GM23338 (cell line): ENCODE results near the gene ADAMTS17. TPM values are rescaled to one million over a fixed set of nuclear protein-coding genes. Genes with fewer than 3 reads are reported as not detected.

Experiments
- ATAC-seq: fragments of 200-7000 bp; cut with Tn5 transposase; 3 replicates; pipeline ENCODE4 v1.9.1; 2020
- DNase-seq: peaks from one replicate; pipeline ENCODE4 v3.0.0-alpha.2; 2015; ENCODE audit warnings: low spot score
- H2AFZ ChIP-seq: fragments of 200-600 bp; sonication (generic); 2 replicates; pipeline ENCODE4 v1.8.0; 2016; ENCODE audit warnings: antibody characterized with exemption, mild to moderate bottlenecking, moderate library complexity
- H3F3A ChIP-seq: fragments of 200-600 bp; sonication (generic); replicated peaks from 2 replicates; pipeline ENCODE4 v1.8.0; 2017; ENCODE audit warnings: antibody characterized with exemption, mixed run types, low read depth
- H3K27ac ChIP-seq: fragments of 200-600 bp; sonication (generic); 2 replicates; pipeline ENCODE4 v1.6.1; 2016; ENCODE audit warnings: low read depth
- H3K27me3 ChIP-seq: fragments of 200-600 bp; sonication (generic); 2 replicates; pipeline ENCODE4 v1.8.0; 2016; ENCODE audit warnings: mild to moderate bottlenecking, mixed run types, moderate library complexity; ENCODE audit not compliant: insufficient read depth
- H3K36me3 ChIP-seq: fragments of 200-600 bp; sonication (generic); 2 replicates; pipeline ENCODE4 v1.8.0; 2016; ENCODE audit warnings: mild to moderate bottlenecking; ENCODE audit not compliant: insufficient read depth
- H3K4me1 ChIP-seq: fragments of 200-600 bp; sonication (generic); 2 replicates; pipeline ENCODE4 v1.8.0; 2016; ENCODE audit warnings: mild to moderate bottlenecking, moderate library complexity; ENCODE audit not compliant: insufficient read depth
- H3K4me2 ChIP-seq: fragments of 200-600 bp; sonication (generic); 2 replicates; pipeline ENCODE4 v1.7.1; 2017; ENCODE audit warnings: mixed run types
- H3K4me3 ChIP-seq: fragments of 200-600 bp; sonication (generic); 2 replicates; pipeline ENCODE4 v1.6.1; 2016; ENCODE audit warnings: mixed run types
- H3K79me2 ChIP-seq: fragments of 200-600 bp; sonication (generic); replicated peaks from 2 replicates; pipeline ENCODE4 v1.8.0; 2017; ENCODE audit warnings: mild to moderate bottlenecking; ENCODE audit not compliant: insufficient read depth
- H3K9me2 ChIP-seq: fragments of 200-600 bp; sonication (generic); 2 replicates; pipeline ENCODE4 v1.8.0; 2017; ENCODE audit not compliant: insufficient read depth
- H4K20me1 ChIP-seq: fragments of 200-600 bp; sonication (generic); replicated peaks from 2 replicates; pipeline ENCODE4 v1.8.0; 2017; ENCODE audit warnings: mild to moderate bottlenecking; ENCODE audit not compliant: insufficient read depth
- H3K27ac Mint-ChIP-seq: 2 replicates; pipeline ENCODE4 v1.8.0; 2020; ENCODE audit warnings: inconsistent platforms, mild to moderate bottlenecking, moderate library complexity, mixed read lengths
- H3K27me3 Mint-ChIP-seq: 3 replicates; pipeline ENCODE4 v1.8.0; 2022; ENCODE audit warnings: low read depth, mild to moderate bottlenecking, moderate library complexity, mixed read lengths, inconsistent platforms; ENCODE audit not compliant: insufficient read depth, poor library complexity
- H3K36me3 Mint-ChIP-seq: 3 replicates; pipeline ENCODE4 v1.8.0; 2021; ENCODE audit warnings: low read depth, mild to moderate bottlenecking, inconsistent platforms, moderate library complexity, mixed read lengths
- H3K4me1 Mint-ChIP-seq: 3 replicates; pipeline ENCODE4 v1.8.0; 2020; ENCODE audit warnings: mild to moderate bottlenecking, inconsistent platforms, mixed read lengths
- H3K4me3 Mint-ChIP-seq: 3 replicates; pipeline ENCODE4 v1.8.0; 2021; ENCODE audit warnings: moderate library complexity, mild to moderate bottlenecking, inconsistent platforms, mixed read lengths
- H3K9me3 Mint-ChIP-seq: 3 replicates; pipeline ENCODE4 v1.8.0; 2020; ENCODE audit warnings: moderate library complexity, mild to moderate bottlenecking, inconsistent platforms, mixed read lengths
- CREB1 ChIP-seq: fragments of 250-450 bp; sonication (Bioruptor Pico); IDR thresholded peaks from 2 replicates; pipeline ENCODE4 v1.5.0; 2020; ENCODE audit warnings: low read depth, mild to moderate bottlenecking, moderate library complexity
- ETS1 ChIP-seq: IDR thresholded peaks from 2 replicates; pipeline ENCODE4 v1.6.1; 2016; ENCODE audit warnings: antibody characterized with exemption
- EZH2 ChIP-seq: fragments of 200-600 bp; sonication (generic); IDR thresholded peaks from one replicate; pipeline ENCODE4 v1.8.0; 2017; ENCODE audit warnings: antibody characterized with exemption, mild to moderate bottlenecking, low read depth; ENCODE audit not compliant: unreplicated experiment
- EZH2phosphoT487 ChIP-seq: fragments of 200-600 bp; sonication (generic); IDR thresholded peaks from one replicate; pipeline ENCODE4 v1.8.1; 2018; ENCODE audit warnings: antibody characterized with exemption; ENCODE audit not compliant: unreplicated experiment
- JUNB ChIP-seq: IDR thresholded peaks from one replicate; pipeline ENCODE4 v1.6.1; 2016; ENCODE audit warnings: antibody characterized with exemption; ENCODE audit not compliant: unreplicated experiment
- NANOG ChIP-seq: IDR thresholded peaks from 2 replicates; pipeline ENCODE4 v1.6.1; 2016; ENCODE audit warnings: antibody characterized with exemption, borderline replicate concordance
- POLR2AphosphoS5 ChIP-seq: IDR thresholded peaks from 2 replicates; pipeline ENCODE4 v1.6.1; 2016; ENCODE audit warnings: antibody characterized with exemption, low read depth
- STAT1 ChIP-seq: IDR thresholded peaks from one replicate; pipeline ENCODE4 v1.6.1; 2016; ENCODE audit warnings: antibody characterized with exemption; ENCODE audit not compliant: unreplicated experiment
- ZNF114 ChIP-seq: fragments of 250-450 bp; sonication (Bioruptor Pico); IDR thresholded peaks from 2 replicates; pipeline ENCODE4 v1.5.0; 2020; ENCODE audit warnings: mild to moderate bottlenecking, moderate library complexity
- ZNF331 ChIP-seq: fragments of 250-450 bp; sonication (Bioruptor Pico); IDR thresholded peaks from 2 replicates; pipeline ENCODE4 v1.5.0; 2020; ENCODE audit warnings: low read depth, mild to moderate bottlenecking, moderate library complexity
- polyA plus RNA-seq: library from polyadenylated mRNA; unstranded; fragments of >200 nt; fragmentation: Nextera tagmentation; extraction: Ambion mirVana; gene quantifications from 2 replicates; pipeline ENCODE4 v1.2.1, GENCODE V29; 2016
- total RNA-seq: library from RNA; depleted of rRNA; stranded (reverse); fragments of >200 nt; shearing (Covaris generic); gene quantifications from 2 replicates; pipeline ENCODE4 v1.2.3, GENCODE V29; 2014
- TF ChIP-seq, protein P1 (sequence below), 2 experiments: fragments of 200-600 bp in 1 of 2; sonication (generic) in 1 of 2; conservative IDR thresholded peaks; 2 replicates each; pipeline versions ENCODE4 v1.5.1 to v1.6.1; 2016 to 2017; ENCODE audit warnings: antibody characterized with exemption in 2 of 2, low read depth in 2 of 2, mild to moderate bottlenecking in 2 of 2, moderate library complexity in 1 of 2
- TF ChIP-seq, protein P2 (sequence below): IDR thresholded peaks from one replicate; pipeline ENCODE4 v1.6.1; 2018; ENCODE audit warnings: antibody characterized with exemption; ENCODE audit not compliant: unreplicated experiment
- TF ChIP-seq, protein P3 (sequence below): fragments of 250-450 bp; sonication (Bioruptor Pico); IDR thresholded peaks from 2 replicates; pipeline ENCODE4 v1.5.0; 2020; ENCODE audit warnings: mild to moderate bottlenecking, moderate library complexity

The ADAMTS17 gene
- total and polyA plus RNA-seq, 2 experiments from 2014 or later: 0.60 to 3.8 TPM

- no peak overlapping the region for H3K27ac Mint-ChIP-seq
Measured at GRCh38 chr15:100123611-100124010, 218.2 kb downstream of the ADAMTS17 start.

More at GRCh38 chr15:100123611-100124010, 218.2 kb downstream of the ADAMTS17 start:
- Histone ChIP-seq H3K79me2 (no peaks in the 10 kb centered on the region), H3K9me2 (no peaks in the 10 kb centered on the region), H3K27me3 (no peaks in the 10 kb centered on the region), H3K27ac (no peak overlapping the region), H3K4me2 (no peak overlapping the region), H2AFZ (no peak overlapping the region), H4K20me1 (no peaks in the 10 kb centered on the region), H3K4me1 (no peaks in the 10 kb centered on the region), H3F3A (no peaks in the 10 kb centered on the region), H3K4me3 (no peak overlapping the region), H3K36me3 (no peaks in the 10 kb centered on the region)
- no peak for ATAC-seq
- Mint-ChIP-seq H3K4me3 (no peak overlapping the region), H3K36me3 (peaks cover 13% of the 10 kb centered on the region; the same call in 2 of the 3 replicates), H3K4me1 (peaks cover 5% of the 10 kb centered on the region; the same call in 1 of the 3 replicates), H3K27me3 (peaks cover 2% of the 10 kb centered on the region), H3K9me3 (peaks cover 24% of the 10 kb centered on the region)
- DNase-seq: no peak
- TF ChIP-seq EZH2 (no peak), EZH2phosphoT487 (no peak), STAT1 (no peak), POLR2AphosphoS5 (no peak), ZNF331 (no peak), JUNB (no peak), ETS1 (no peak), ZNF114 (CRISPR knock-in tag) (no peak), CREB1 (CRISPR knock-in tag) (no peak), NANOG (no peak)
- TF ChIP-seq, protein P1, sequence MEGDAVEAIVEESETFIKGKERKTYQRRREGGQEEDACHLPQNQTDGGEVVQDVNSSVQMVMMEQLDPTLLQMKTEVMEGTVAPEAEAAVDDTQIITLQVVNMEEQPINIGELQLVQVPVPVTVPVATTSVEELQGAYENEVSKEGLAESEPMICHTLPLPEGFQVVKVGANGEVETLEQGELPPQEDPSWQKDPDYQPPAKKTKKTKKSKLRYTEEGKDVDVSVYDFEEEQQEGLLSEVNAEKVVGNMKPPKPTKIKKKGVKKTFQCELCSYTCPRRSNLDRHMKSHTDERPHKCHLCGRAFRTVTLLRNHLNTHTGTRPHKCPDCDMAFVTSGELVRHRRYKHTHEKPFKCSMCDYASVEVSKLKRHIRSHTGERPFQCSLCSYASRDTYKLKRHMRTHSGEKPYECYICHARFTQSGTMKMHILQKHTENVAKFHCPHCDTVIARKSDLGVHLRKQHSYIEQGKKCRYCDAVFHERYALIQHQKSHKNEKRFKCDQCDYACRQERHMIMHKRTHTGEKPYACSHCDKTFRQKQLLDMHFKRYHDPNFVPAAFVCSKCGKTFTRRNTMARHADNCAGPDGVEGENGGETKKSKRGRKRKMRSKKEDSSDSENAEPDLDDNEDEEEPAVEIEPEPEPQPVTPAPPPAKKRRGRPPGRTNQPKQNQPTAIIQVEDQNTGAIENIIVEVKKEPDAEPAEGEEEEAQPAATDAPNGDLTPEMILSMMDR (conservative IDR thresholded peaks at IDR 0.05; ENCODE audit: low read depth in 2 of 2): no peak
- TF ChIP-seq, protein P2, sequence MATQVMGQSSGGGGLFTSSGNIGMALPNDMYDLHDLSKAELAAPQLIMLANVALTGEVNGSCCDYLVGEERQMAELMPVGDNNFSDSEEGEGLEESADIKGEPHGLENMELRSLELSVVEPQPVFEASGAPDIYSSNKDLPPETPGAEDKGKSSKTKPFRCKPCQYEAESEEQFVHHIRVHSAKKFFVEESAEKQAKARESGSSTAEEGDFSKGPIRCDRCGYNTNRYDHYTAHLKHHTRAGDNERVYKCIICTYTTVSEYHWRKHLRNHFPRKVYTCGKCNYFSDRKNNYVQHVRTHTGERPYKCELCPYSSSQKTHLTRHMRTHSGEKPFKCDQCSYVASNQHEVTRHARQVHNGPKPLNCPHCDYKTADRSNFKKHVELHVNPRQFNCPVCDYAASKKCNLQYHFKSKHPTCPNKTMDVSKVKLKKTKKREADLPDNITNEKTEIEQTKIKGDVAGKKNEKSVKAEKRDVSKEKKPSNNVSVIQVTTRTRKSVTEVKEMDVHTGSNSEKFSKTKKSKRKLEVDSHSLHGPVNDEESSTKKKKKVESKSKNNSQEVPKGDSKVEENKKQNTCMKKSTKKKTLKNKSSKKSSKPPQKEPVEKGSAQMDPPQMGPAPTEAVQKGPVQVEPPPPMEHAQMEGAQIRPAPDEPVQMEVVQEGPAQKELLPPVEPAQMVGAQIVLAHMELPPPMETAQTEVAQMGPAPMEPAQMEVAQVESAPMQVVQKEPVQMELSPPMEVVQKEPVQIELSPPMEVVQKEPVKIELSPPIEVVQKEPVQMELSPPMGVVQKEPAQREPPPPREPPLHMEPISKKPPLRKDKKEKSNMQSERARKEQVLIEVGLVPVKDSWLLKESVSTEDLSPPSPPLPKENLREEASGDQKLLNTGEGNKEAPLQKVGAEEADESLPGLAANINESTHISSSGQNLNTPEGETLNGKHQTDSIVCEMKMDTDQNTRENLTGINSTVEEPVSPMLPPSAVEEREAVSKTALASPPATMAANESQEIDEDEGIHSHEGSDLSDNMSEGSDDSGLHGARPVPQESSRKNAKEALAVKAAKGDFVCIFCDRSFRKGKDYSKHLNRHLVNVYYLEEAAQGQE: no peak
- TF ChIP-seq, protein P3, sequence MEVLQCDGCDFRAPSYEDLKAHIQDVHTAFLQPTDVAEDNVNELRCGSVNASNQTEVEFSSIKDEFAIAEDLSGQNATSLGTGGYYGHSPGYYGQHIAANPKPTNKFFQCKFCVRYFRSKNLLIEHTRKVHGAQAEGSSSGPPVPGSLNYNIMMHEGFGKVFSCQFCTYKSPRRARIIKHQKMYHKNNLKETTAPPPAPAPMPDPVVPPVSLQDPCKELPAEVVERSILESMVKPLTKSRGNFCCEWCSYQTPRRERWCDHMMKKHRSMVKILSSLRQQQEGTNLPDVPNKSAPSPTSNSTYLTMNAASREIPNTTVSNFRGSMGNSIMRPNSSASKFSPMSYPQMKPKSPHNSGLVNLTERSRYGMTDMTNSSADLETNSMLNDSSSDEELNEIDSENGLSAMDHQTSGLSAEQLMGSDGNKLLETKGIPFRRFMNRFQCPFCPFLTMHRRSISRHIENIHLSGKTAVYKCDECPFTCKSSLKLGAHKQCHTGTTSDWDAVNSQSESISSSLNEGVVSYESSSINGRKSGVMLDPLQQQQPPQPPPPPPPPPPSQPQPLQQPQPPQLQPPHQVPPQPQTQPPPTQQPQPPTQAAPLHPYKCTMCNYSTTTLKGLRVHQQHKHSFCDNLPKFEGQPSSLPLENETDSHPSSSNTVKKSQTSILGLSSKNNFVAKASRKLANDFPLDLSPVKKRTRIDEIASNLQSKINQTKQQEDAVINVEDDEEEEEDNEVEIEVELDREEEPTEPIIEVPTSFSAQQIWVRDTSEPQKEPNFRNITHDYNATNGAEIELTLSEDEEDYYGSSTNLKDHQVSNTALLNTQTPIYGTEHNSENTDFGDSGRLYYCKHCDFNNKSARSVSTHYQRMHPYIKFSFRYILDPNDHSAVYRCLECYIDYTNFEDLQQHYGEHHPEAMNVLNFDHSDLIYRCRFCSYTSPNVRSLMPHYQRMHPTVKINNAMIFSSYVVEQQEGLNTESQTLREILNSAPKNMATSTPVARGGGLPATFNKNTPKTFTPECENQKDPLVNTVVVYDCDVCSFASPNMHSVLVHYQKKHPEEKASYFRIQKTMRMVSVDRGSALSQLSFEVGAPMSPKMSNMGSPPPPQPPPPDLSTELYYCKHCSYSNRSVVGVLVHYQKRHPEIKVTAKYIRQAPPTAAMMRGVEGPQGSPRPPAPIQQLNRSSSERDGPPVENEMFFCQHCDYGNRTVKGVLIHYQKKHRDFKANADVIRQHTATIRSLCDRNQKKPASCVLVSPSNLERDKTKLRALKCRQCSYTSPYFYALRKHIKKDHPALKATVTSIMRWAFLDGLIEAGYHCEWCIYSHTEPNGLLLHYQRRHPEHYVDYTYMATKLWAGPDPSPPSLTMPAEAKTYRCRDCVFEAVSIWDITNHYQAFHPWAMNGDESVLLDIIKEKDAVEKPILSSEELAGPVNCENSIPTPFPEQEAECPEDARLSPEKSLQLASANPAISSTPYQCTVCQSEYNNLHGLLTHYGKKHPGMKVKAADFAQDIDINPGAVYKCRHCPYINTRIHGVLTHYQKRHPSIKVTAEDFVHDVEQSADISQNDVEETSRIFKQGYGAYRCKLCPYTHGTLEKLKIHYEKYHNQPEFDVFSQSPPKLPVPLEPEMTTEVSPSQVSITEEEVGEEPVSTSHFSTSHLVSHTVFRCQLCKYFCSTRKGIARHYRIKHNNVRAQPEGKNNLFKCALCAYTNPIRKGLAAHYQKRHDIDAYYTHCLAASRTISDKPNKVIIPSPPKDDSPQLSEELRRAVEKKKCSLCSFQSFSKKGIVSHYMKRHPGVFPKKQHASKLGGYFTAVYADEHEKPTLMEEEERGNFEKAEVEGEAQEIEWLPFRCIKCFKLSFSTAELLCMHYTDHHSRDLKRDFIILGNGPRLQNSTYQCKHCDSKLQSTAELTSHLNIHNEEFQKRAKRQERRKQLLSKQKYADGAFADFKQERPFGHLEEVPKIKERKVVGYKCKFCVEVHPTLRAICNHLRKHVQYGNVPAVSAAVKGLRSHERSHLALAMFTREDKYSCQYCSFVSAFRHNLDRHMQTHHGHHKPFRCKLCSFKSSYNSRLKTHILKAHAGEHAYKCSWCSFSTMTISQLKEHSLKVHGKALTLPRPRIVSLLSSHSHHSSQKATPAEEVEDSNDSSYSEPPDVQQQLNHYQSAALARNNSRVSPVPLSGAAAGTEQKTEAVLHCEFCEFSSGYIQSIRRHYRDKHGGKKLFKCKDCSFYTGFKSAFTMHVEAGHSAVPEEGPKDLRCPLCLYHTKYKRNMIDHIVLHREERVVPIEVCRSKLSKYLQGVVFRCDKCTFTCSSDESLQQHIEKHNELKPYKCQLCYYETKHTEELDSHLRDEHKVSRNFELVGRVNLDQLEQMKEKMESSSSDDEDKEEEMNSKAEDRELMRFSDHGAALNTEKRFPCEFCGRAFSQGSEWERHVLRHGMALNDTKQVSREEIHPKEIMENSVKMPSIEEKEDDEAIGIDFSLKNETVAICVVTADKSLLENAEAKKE (CRISPR knock-in tag): no peak
